ENCODE data around the gene ITGB2.

The ITGB2 gene

DNA sequence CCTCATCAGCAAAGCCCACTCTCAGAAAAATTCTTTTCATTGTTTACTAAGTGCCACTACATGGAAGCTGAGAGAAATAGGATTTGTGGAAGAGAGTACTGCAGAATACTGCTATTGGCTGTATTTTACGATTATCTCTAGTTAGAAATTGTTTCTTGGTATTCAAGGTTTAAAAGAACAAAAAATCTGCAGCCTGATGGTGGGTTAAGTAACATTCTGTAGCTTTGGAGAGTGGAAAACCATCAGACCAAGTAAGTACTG lies 74.5 kb downstream of the ITGB2 start:
- DNase-seq (ENCODE audit: low spot score): no peak
- TF ChIP-seq, protein P1, sequence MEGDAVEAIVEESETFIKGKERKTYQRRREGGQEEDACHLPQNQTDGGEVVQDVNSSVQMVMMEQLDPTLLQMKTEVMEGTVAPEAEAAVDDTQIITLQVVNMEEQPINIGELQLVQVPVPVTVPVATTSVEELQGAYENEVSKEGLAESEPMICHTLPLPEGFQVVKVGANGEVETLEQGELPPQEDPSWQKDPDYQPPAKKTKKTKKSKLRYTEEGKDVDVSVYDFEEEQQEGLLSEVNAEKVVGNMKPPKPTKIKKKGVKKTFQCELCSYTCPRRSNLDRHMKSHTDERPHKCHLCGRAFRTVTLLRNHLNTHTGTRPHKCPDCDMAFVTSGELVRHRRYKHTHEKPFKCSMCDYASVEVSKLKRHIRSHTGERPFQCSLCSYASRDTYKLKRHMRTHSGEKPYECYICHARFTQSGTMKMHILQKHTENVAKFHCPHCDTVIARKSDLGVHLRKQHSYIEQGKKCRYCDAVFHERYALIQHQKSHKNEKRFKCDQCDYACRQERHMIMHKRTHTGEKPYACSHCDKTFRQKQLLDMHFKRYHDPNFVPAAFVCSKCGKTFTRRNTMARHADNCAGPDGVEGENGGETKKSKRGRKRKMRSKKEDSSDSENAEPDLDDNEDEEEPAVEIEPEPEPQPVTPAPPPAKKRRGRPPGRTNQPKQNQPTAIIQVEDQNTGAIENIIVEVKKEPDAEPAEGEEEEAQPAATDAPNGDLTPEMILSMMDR (IDR thresholded peaks at IDR 0.05; ENCODE audit: extremely low read depth, missing control alignments): no peak

DNA sequence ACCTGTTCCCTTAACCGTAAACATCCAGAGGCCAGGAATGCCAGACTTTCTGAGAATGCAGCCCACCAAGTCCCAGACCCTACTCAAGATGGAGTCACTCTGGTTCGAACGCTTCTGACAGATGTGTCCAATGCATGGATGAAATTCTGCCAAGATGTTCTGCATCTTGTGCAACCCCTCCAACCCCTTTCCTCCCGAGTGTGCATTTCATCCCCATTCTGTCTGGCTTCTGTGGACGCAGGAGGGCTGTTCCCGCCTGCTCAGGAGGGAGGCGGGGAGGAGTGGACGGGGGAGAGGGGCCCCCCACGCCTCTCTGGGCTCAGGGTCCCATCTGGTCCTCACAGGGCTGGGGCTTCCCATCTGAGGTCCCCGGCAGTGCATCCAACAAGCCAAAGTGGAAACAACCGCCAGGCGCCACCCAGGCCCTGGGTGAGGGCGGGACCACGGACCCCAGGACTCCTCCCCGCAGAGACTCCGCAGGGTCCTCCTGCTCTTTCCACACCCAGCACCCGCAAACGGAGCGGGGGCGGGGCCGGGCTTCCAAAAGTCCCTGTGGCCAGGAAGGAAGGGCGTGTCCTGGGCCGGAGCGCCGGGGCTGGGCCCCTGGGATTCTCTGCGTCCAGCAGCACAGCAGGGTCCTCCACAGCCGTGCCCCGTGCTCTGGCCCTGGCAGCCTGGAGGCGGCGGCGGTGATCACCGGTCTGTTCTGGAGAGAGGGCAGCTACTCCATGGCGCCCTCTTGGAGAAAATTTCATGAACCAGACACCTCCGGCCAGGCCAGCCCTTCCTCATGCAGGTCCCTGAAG lies 75.1 kb downstream of the ITGB2 start:
- TF ChIP-seq, protein P1 (IDR thresholded peaks at IDR 0.05; ENCODE audit: extremely low read depth, missing control alignments): peak; percentile 40
- DNase-seq (ENCODE audit: low spot score): peak; percentile 88

DNA sequence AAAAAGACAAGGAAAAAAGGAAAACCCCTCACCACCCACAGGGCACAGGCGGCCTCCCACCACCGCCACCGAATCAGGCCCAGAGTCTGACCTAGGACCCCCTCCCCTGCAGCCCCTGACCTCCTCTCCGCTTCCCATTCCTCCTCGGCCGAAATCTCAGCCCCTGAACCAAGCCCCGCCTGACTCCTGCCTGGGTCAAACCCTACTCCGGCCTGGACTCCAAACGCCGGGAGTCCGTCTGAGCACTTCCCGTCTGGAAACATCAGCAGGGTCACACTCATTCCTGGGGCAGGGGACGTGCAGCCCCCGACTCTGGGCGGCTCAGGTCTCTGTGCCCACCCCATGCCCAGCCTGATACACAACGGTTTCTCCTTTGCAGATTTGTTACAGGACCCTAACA lies 76.4 kb downstream of the ITGB2 start:
- DNase-seq (ENCODE audit: low spot score): no peak
- TF ChIP-seq, protein P1 (IDR thresholded peaks at IDR 0.05; ENCODE audit: extremely low read depth, missing control alignments): no peak

DNA sequence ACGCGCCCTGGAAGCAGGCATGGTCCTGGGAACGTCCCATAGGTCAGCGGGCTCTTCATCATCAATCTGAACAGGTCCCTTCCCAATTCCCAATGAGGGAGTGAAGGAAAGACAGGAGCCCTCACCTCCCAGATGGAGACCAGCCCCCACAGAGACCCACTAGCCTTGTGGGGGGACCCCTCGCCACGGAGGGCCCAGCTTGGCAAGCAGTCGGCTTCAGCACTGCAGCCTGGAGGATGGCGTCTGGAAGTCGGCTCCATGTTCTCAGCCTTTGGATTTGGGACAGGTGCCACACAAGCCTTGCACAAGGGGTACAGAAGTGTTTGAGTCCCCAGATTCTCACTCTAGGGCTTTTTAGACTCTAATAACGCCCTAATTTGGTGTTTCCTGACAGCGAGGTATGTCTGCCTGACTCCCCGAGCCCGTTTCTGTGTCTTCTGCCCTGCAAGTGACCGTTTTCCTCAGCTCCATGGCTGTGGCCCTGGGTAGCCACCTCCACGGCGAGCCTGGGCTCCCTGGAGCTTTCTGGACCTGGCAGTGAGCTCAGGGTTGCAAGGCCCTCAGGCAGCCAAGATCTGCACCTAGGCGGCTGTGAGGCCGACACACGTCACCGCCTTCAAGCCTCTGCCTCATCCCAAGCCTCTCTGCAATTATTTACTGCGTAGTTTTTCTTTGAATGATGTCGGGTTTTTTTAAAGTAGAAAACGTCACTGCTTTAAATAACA lies 77.8 kb downstream of the ITGB2 start:
- DNase-seq (ENCODE audit: low spot score): no peak
- TF ChIP-seq, protein P1 (IDR thresholded peaks at IDR 0.05; ENCODE audit: extremely low read depth, missing control alignments): no peak

DNA sequence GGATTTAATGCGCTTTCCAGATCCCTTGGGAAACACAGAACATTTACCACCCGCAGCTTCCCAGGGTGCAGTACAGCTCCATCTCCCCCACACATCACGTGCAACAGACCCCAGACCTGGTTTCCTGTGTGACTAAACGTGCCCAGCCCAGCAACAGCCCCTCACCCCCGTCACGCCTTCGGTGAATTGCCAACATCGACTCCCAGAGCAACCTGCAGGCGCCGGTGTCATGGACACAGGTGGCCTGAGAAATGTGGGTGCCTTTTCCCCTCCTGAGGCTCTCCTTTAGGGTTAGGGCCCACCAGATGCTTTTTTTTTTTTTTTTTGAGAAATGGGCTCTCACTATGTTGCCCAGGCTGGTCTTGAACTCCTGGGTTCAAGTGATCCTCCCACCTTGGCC lies 78.6 kb downstream of the ITGB2 start:
- TF ChIP-seq, protein P1 (IDR thresholded peaks at IDR 0.05; ENCODE audit: extremely low read depth, missing control alignments): no peak
- no peak for DNase-seq (ENCODE audit: low spot score)

DNA sequence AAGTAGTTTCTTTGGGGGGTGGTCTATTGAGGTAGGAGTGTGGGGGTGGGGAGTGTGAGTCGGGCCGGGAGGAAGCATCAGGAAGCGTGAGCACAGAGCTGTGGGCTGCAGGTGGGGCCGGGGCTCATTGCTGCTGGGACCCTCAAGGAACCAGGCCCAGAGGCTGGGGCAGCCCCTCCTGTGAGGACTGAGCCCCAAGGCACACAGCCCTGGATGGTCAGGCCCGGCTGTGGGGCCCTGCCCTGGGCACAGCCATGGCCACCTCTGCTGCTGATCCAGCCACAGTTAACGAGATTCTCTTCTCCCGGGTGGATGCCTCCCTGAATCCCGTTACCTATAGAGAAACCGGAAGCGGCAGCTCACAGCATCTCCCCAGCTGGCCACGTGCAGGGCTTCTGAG lies 79.9 kb downstream of the ITGB2 start:
- TF ChIP-seq, protein P1 (IDR thresholded peaks at IDR 0.05; ENCODE audit: extremely low read depth, missing control alignments): no peak
- no peak for DNase-seq (ENCODE audit: low spot score)

DNA sequence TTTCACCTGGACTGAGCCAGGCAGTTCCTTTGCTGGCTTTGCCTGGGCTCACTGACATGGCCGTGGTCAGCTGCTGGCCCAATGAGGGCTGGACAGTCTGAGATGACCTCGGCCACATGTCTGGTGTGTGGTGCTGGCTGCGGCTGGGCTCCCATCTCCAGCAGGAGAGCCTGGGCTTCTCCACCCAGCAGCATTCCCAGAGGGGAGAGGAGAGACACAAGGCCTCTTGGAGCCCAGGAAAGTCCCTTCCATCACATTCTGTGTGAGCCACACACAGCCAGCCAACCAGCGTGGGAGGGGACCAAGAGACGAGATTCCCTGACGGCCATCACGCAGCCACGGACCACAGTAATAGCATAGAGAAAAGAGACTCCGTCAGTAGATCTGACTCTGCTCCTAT lies 81.7 kb downstream of the ITGB2 start:
- TF ChIP-seq, protein P1 (IDR thresholded peaks at IDR 0.05; ENCODE audit: extremely low read depth, missing control alignments): no peak
- DNase-seq (ENCODE audit: low spot score): no peak

Data from GM20000 (cell line).